Stimulated activated CD4-positive, alpha-beta T cell treated with anti-CD3 and anti-CD28 coated beads, Interleukin-15, amount 100 ng/mL, for 24 hours (primary cell): ENCODE data around the gene TGFBR1.
A peak's percentile ranks its signal among the peaks of the same experiment; 100 is the strongest.

Experiments used
- DNase-seq: peaks from one replicate; pipeline ENCODE4 v3.0.0-alpha.2; 2020

TGFBR1 gene

DNA sequence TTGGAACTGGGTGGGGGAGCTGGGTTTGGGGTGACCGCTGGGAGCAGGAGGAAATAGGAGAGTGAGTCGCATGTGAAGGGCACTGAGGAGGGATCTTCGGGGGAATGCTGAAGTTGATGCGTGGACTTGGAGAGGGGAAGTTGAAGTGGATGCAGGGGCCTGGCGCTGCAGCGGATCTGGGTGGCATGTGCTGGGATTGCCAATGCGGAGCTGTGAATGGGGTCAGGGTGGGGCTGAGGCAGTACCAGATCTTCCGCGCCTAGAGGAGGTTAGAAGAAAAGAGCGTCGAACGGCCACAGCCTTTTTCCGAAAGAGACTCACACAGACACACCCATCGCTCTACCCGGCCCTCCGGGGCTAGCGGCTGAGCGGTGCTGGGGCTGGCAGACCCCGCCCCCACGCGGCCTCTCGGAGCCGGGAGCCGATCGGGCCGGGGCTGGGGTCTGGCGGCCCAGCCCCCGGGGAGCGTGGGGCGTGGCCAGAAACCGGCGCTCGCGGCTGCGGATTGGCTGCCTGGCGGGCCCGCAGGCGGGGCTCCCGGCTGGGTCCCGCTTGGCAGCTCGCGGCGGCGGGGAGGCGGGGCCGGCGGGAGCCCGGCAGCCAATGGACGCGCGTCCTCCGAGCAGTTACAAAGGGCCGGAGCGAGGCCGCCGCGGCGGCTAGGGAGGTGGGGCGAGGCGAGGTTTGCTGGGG, at the start of gene TGFBR1:
TSS of gene TGFBR1 (plus strand) at position 655 of the 693 bp plus-strand sequence. CDS start 93 bp downstream, outside the sequence.
- peak; percentile 95 for DNase-seq

DNA sequence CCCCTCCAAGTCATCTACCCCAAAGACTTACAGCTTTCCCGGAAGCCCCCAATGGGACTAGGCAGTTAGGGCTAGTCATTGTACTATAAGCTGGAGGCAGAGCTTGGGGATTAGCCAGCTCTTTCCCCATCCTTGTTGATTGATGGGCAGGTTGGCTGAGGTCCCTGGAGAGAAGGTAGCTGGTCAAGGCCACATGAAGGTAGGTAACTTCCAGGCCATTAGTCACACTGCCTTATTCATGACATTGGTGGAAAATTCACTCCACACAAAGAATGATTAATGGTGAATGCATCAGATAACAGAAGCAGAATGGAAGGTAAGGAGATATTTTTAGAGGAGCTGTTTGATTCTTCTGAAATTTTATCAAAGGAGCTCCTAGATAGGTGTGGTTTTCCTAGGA, 49.5 kb upstream of the TGFBR1 start:
- no peak for DNase-seq

DNA sequence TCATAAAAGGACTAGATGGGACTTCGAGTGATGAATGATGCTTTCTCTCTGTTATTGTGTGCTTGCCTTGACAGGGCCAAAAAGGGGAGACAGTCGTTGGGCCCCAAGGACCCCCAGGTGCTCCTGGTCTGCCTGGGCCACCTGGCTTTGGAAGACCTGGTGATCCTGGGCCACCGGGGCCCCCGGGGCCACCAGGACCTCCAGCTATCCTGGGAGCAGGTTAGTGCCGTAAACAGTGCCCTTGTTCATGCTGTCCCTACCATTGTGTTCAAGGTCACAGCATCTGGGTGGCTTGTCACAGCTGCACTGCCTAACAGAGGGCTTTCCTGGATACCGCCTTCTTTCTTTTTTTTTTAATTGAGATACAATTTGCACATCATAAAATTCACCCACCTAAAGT, 48.7 kb upstream of the TGFBR1 start:
- DNase-seq, result no peak

DNA sequence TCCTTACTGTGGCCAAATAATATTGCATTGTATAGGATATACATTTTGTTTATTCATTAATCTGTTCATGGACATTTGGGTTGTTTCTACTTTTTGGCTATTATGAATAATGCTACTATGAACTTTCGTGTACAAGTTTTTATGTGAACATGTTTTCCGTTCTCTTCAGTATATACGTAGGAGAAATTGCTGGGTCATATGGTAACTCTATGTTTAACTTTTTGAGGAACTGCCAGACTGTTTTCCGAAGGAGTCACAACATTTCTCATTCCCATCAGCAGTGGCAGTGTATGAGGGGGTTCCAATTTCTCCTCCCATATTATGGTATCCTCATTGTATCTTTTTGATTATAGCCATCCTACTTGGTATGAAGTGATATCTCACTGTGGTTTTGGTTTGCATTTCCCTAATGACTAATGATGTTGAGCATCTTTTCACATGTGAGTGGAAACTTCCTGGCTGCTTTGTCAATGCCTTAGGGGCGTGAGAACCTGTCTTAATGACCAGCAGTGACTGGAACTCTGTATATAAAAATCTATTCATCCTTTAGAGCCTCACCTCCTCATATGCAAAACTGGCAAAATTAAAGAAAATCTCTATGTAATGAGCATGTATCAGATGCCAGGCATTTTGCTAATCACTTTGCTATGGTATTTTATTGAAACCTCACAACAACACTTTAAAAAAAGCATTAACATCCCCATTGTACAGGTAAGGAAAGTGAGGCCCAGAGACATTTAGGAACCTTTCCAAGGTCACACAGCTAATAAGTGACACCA, 47.8 kb upstream of the TGFBR1 start:
- DNase-seq, result peak; percentile 42

DNA sequence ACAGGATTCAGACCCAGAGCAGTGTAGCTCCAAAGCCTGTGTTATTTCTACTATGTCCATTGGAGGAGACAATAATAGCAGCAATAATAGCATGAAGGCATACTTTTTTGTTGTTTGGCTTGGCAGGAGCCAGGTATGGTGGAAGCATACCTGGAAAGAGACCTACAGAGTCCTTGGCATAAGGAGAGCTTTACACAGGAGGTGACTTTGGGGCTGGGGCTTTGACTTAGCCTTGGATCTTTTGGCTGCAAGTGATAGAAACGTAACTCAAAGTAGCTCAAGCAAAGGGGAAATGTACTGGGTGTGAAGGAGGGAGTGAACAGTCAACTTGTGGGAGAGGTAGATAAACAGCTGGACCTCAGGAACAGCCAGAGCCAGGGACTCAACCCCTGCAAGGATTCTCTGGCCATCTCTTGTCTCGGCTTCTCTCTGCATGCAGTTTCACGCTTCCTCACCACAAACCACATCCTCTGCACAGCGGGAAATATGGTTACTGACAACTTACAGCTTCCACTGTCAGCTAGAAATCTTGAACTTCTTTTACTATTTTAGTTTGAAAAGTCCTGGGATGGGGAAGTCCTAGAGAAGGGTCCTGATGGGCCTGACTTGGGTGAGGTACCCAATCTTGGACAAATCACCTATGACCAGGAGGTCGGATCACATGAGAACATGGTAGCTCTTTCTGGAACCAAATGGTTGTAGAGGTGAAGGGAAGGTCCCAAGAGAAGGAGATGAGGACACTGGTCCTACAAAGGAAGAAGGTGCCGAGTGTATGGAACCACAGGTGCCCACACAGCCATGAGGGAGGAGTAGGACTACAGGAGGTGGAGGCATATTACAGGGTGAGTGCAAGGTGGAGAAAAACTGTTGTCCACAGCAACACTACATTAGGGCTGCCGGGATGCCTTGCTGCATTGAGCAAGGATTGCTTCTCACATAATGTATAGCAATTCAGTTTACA, 47.0 kb upstream of the TGFBR1 start:
- peak; percentile 79 for DNase-seq

DNA sequence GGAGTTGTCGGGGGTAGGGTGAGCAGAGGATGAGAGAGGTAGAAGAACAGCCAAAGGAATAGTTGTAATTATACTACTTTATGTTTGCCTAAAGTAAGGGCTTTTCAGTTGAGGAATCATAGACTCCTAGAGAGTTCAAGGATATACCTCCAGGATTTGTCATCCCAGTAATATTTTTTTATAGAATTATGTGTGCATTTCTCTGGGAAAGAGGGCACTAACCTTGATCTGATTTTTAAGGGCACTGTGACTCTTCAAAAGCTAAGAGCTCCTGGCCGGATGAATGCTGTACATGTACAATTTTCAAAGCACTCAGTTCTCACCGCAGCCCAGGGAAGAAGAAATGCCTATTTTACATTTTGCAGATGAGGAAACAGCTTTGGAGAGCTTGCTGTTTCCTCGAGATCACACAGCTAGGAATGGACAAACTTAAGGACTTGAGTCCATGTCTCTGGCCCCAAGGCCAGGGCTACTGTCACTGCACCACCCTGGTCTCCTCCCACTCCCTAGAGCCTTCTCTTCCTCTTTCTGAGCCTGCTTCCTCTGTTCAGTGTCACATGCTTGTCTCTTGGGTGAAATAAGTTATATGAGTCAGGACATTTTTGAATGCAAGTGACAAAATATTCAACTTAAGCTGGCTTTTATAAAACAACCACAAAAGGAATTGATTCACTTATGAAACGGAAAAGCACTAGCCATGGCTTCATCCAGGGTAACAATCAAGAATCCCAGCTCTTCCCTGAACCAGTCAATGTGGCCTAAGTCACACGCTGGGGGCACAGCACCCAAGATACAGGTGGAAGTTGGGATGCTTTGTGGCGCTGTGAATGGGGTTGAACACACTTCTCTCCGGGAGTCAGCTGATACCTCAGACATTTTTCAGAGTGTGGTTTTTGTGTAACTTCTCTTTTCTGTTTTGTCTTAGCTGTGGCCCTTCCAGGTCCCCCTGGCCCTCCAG, 45.7 kb upstream of the TGFBR1 start:
- DNase-seq, result no peak

DNA sequence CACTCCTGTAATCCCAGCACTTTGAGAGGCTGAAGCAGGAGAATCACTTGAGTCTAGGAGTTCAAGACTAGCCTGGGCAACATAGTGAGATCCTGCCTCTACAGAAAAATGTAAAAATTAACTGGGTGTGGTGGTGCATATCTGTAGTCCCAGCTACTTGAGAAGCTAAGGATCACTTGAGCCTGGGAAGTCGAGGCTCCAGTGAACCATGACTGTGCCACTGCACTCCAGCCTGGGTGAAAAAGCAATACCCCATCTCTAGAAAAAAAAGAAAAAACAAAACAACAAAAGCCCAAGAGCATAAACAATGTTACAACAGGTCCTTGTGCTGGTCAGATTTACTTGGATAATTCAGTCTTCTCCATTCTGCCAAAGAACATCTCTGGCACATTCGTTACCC, 44.3 kb upstream of the TGFBR1 start:
- no peak for DNase-seq

DNA sequence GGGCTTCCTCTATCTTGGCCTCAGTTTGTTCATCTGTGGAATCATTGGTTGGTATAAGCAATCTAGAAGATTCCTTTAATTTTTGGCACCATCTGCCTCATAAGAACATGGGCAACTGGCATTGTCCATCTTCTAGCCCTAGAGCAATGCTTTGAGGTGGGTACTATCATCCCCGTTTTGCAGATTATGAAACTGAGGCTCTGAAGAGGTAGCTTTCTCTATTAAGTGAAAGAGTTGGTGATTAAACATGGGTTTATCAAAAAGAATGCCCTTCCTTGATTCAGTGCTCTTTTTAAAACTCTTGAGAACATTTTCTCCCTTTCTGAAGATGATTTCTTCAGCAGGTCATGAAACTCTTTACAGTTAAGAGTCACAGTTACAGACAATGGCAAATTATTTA, 42.4 kb upstream of the TGFBR1 start:
- no peak for DNase-seq

DNA sequence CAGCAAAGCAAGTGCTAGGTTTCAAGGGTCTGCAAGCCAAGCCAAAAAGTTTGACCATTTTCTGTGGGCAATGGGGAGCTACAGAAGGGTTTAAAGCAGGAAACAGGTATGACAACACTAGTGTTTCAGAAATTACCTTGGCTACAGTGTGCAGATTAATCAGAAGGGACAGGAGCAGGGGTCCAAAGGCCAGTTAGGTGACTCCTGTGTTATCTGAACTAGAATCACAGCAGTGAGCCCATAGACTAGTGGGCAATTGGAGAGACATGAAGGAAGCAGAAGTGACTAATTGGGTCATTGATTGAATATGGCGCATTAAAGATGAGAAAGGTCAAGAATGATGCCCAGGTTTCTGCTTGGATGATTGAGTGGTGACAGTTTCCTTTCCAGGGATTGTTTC, 41.4 kb upstream of the TGFBR1 start:
- no peak for DNase-seq

DNA sequence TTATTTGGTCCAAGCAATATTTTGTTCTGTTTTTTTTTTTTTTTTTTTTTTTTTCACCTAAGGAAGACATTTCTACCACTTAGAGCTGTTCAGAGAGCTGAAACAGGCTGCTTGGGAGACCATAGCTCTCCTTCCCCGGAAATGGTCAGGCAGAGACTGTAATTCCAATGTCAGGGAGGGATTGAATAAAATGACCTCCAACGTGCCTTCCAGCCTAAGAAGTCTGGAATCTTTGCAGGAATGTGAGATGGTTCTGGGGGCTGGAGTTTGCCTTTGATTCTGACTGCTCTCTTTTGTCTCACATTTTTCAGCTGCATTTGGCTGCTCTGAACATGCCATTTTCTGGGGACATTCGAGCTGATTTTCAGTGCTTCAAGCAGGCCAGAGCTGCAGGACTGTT, 38.3 kb upstream of the TGFBR1 start:
- DNase-seq, result no peak

DNA sequence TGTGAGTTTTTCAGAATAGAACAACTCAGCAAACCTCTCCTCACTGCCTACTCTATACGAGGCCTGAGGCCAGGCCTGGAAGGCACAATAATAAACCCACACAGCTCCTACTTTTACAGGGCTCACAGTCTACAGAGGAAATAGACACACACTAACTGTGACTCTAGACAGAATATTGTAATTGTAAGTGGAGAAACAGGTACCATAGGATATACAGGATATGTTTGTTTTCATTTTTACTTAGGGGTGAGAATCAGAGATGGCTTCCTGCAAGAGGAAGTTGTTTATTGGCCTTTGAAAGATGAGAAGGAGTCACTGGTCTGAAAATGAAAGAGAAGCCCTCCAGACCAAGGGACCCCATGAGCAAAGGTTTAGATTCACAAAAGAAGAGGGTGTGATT, 35.8 kb upstream of the TGFBR1 start:
- DNase-seq, result no peak

DNA sequence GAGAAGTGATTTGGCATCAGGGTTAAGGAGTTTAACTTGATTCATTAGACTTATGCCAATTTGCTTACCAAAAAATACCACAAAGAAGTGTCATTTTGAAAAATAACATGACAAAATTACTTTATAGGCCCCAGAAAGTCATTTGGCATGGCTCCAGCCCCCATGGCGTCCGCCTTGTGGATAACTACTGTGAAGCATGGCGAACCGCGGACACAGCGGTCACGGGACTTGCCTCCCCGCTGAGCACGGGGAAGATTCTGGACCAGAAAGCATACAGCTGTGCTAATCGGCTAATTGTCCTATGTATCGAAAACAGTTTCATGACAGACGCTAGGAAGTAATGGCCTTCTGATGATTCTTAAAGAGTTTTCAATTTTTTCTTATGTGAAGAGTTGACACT, 35.4 kb upstream of the TGFBR1 start:
- DNase-seq, result no peak

DNA sequence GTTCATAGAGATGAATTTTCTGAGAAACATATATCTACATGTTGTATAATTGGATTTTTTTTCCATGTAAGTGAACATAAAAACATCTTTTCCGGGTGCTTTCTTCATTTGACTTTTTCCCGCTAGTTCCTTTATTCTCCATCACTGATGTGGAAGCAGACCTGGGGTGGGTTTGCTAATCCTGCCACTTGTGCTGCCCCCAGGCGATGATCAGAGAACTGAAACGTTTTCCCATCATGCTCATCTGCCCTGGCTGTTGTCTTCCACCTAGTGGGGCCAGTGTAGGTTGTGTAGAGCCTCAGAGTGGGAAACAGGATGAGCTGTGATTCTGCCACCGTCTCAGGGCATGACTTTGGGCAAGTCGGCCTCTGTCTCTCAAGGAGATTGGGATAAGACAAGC, 34.2 kb upstream of the TGFBR1 start:
- DNase-seq, result no peak

DNA sequence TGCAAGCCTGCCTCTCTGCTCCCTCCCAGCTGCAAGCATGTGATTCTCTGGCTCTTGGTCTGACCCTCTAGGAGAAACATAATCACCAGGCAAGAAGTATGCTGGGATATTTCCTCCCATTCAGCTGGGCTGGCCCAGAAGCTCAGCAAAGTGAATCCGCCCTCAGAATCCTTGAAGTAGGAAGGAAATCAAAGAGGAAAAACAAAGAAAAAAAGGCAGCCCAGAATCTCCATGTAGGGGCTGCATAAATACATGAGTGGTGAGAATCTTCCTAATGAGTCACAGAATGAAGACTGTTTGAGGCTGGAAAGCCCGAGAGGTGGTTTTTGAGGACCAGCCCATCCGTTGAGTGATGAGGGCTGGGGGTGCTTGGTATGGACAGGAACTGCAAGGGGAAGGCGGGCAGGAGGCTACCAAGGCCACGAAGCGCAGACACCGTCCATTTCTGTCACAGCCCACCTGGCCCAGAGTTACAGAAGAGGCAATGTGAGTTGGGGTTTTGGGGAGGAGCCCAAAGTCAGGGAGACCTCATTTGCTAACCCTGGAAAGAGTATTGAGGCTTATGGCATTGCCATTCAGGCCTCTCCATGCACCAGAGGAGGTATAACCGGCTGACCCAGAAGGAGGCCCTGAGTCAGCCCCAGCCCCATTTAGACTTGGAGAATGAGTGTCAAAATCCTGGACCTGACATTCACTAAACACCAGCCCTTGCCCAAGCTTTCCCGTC, 33.4 kb upstream of the TGFBR1 start:
- no peak for DNase-seq

DNA sequence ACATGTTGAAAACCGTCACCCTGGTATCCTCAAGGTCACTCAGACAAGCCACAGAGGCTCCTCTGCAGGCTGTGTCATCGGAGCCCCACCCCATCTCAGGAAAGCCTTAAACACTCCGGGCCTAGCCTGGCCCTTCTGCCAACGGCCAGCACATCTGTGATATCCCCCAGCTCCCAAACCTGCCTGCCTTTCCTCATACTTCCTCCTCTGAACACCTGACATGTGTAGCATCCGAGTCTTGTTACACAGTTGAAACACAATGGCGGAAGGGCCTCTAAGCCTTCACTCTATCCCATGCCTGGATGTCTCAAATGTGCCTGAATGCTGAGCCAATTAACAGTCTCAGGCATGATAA, 32.9 kb upstream of the TGFBR1 start:
- no peak for DNase-seq

DNA sequence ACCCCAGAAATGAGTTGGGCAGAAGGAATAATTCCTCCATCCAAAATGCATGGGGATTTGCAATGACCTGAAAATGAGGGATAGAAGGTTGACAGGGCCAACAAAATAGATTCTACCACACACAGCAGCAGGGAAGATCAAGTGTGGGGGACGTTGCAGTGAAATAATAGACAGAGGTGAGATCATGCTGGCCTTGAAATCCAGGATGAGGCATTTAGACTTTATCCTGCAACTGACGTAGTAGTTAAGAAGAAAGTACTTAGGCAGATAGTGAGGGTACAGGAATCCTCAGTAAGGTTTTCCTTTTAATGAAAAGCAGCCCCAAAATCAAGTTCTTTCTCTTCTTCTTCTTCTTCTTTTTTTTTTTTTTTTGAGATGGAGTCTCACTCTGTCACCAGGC, 31.6 kb upstream of the TGFBR1 start:
- no peak for DNase-seq

DNA sequence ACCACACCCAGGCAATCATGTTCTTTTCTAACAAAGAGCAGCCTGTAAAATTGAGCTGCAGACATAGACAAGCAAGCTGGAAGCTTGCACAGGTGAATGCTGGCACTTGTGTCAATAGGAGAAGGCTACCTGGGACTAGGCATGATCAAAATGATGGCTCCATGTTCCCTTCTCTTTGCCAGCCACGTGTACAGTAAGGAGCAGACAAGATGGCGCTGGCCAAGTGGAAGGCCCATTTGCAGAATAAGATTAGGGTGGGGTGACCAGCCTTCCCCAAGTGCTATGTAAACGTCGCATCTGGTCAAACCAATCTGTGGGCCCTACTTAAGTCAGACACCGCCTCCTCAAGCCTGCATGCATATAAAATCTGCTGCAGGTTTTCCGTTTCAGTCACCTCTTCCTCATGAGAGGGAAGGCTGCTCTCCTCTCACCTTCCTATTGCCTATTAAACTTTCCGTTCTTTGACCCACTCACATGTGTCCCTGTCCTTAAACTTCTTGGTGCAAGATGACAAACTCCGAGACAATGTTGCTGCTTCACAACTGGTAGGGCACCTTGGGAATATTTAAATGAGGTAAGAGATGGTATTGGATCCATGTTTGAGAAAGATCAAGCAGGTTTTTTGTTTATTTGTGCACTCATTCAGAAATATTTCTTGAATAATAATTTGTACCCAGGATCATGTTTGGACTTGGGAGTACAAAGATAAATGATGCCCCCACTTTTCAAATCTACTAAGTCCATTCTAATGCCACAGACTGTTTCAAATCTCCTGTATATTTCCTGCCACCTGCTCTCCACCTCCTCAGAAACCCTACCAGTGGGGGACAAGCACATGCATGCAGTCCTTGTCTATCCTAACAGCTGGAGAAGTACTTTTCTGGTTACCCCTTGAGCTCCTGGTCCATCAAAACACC, 30.7 kb upstream of the TGFBR1 start:
- no peak for DNase-seq

DNA sequence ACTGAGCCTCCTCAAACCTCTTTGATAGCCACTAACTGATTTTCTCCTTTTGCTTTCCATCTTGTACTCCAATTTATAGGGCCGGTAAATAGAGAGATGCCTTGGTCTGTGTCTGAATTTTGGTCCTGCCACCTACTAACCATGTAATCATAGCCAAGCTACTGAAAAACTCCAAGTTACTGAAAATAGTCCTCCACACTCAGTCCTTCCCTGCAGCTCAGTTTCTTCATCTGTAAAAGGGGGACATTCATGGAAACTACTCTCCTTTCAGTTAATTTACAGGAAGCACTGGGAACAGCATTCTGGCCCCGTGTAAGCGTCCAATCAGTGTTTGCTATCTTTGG, 30.0 kb upstream of the TGFBR1 start:
- DNase-seq, result no peak

DNA sequence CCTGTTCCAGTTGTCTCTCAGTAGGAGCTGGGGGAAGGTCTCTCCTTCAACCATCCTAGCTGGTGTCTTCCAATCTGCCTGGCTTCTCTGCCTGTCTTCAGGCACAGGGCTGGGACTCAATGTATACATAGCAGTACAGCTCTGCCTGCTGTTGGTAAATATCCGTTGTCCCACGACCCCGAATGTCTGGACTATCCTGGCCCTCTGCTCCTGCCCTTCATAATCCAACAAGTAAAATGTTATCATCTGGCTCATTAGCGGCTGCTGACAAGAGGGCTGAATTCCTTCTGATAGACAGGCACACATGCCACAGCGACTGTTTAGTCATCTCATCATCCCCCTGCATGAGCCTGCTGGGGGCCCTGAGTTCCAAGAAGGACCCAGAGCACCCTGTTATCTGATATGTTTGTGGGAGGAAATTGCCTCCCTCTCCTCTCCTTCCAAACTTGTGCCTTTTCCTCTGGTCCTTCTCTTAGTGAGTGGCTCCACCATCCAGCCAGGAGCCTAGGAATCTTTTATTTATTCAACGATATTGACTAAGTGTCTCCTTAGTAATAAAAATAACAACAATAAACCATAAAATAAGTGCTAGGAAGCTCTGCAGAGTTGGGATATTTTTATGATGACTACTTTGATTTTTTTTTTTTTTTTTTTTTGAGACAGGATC, 29.5 kb upstream of the TGFBR1 start:
- no peak for DNase-seq

DNA sequence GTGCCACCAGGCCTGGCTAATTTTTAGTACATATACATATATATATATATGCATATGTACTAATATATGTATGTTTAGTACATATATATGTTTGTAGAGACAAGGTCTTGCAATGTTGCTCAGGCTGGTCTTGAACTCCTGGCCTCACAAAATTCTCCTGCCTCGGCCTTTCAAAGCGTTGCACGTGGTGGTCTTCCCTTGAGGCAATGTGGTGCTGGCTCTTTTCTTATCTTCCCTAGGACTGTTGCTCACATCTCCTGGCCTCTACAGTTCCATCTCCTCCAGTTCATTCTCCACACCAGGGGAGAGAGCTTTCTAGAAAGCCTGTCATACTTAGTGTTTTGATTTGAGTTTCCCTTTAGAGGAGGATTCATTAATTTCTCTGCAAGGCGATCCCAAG, 28.9 kb upstream of the TGFBR1 start:
- DNase-seq, result no peak
